Liver (tissue), 9 donors: Measurements from ENCODE around the gene TNIP1. TPM values are rescaled to one million over a fixed set of nuclear protein-coding genes. Genes with fewer than 3 reads are reported as not detected.
A peak's percentile ranks its signal among the peaks of the same experiment; 100 is the strongest.

Experiments
- DNase-seq: peaks from one replicate; pipeline ENCODE4 v3.0.0-alpha.2; 2017; ENCODE audit warnings: low spot score
- H3K27ac ChIP-seq, 2 donors: one replicate each; pipeline ENCODE4 v1.7.0; 2013; ENCODE audit warnings: inconsistent platforms in 2 of 2, low read length in 2 of 2, control low read depth in 1 of 2, low read depth in 1 of 2, mild to moderate bottlenecking in 1 of 2
- H3K27me3 ChIP-seq, 4 donors: one replicate each; pipeline versions ENCODE4 v1.6.1 to v1.7.0; 2013; ENCODE audit warnings: low read length in 3 of 4, inconsistent platforms in 1 of 4, mild to moderate bottlenecking in 1 of 4, moderate library complexity in 1 of 4; ENCODE audit not compliant: control insufficient read depth in 4 of 4, insufficient read depth in 4 of 4
- H3K36me3 ChIP-seq, 4 donors: one replicate each; pipeline versions ENCODE4 v1.6.1 to v1.7.0; 2013; ENCODE audit warnings: low read length in 3 of 4, mild to moderate bottlenecking in 3 of 4, low read depth in 1 of 4, moderate library complexity in 1 of 4; ENCODE audit not compliant: control insufficient read depth in 4 of 4, insufficient read depth in 3 of 4
- H3K4me1 ChIP-seq, 4 donors: one replicate each; pipeline versions ENCODE4 v1.6.1 to v1.7.0; 2013; ENCODE audit warnings: low read length in 3 of 4, mild to moderate bottlenecking in 3 of 4, moderate library complexity in 1 of 4; ENCODE audit not compliant: control insufficient read depth in 4 of 4, insufficient read depth in 4 of 4
- H3K4me3 ChIP-seq, 3 donors: one replicate each; pipeline versions ENCODE4 v1.6.1 to v1.7.0; 2013; ENCODE audit warnings: low read length in 3 of 3, control low read depth in 1 of 3, low read depth in 1 of 3, mild to moderate bottlenecking in 1 of 3
- H3K9ac ChIP-seq, 2 donors: one replicate each; pipeline ENCODE4 v1.7.0; 2013; ENCODE audit warnings: low read length in 2 of 2, mild to moderate bottlenecking in 2 of 2, moderate library complexity in 2 of 2, control low read depth in 1 of 2, low read depth in 1 of 2
- H3K9me3 ChIP-seq, 4 donors: one replicate each; pipeline versions ENCODE4 v1.6.1 to v1.7.0; 2013; ENCODE audit warnings: low read length in 3 of 4; ENCODE audit not compliant: control insufficient read depth in 4 of 4
- EGR1 ChIP-seq, 2 donors: IDR thresholded peaks; 2 replicates each; pipeline ENCODE4 v1.6.1; 2016 to 2018; ENCODE audit warnings: antibody characterized with exemption in 2 of 2, low read depth in 2 of 2
- FOXA1 ChIP-seq: IDR thresholded peaks from 2 replicates; pipeline ENCODE4 v1.6.1; 2016; ENCODE audit warnings: antibody characterized with exemption
- FOXA2 ChIP-seq: IDR thresholded peaks from 2 replicates; pipeline ENCODE4 v1.6.1; 2016; ENCODE audit warnings: antibody characterized with exemption
- GABPA ChIP-seq, 2 donors: IDR thresholded peaks in 1 of 2; conservative IDR thresholded peaks in 1 of 2; 2 replicates each; pipeline ENCODE4 v1.6.1; 2016; ENCODE audit warnings: antibody characterized with exemption in 2 of 2, mild to moderate bottlenecking in 1 of 2, moderate library complexity in 1 of 2
- HNF4A ChIP-seq, 2 donors: conservative IDR thresholded peaks; 2 replicates each; pipeline ENCODE4 v1.6.1; 2016; ENCODE audit warnings: antibody characterized with exemption in 2 of 2, mild to moderate bottlenecking in 2 of 2
- HNF4G ChIP-seq: IDR thresholded peaks from 2 replicates; pipeline ENCODE4 v1.6.1; 2016; ENCODE audit warnings: antibody characterized with exemption
- JUND ChIP-seq, 2 donors: IDR thresholded peaks; 2 replicates each; pipeline ENCODE4 v1.6.1; 2016; ENCODE audit warnings: antibody characterized with exemption in 2 of 2
- NR2F2 ChIP-seq: IDR thresholded peaks from 2 replicates; pipeline ENCODE4 v1.6.1; 2016; ENCODE audit warnings: antibody characterized with exemption
- RXRA ChIP-seq, 2 donors: IDR thresholded peaks; 2 replicates each; pipeline ENCODE4 v1.6.1; 2017 to 2018; ENCODE audit warnings: antibody characterized with exemption in 2 of 2, mild to moderate bottlenecking in 1 of 2
- SP1 ChIP-seq: IDR thresholded peaks from 2 replicates; pipeline ENCODE4 v1.6.1; 2018; ENCODE audit warnings: antibody characterized with exemption, mild to moderate bottlenecking
- YY1 ChIP-seq: IDR thresholded peaks from 2 replicates; pipeline ENCODE4 v1.6.1; 2016; ENCODE audit warnings: antibody characterized with exemption, mild to moderate bottlenecking
- WGBS: extraction: QIAGEN DNeasy Blood & Tissue Kit; methylation state at CpG from one replicate; pipeline ENCODE4 v1.1.7; 2013; 5-methylcytosine and 5-hydroxymethylcytosine counted together
- polyA plus RNA-seq, 2 donors: library from polyadenylated mRNA; stranded (reverse) in 1 of 2; unstranded in 1 of 2; fragments of 200-250 nt in 1 of 2; fragments of >200 nt in 1 of 2; fragmentation: Nextera tagmentation in 1 of 2; extraction: Ambion mirVana in 1 of 2; gene quantifications; one replicate each; pipeline versions ENCODE4 v1.2.1 to v1.2.3, GENCODE V29; 2013 to 2015
- total RNA-seq, 2 donors: library from RNA; depleted of rRNA; stranded (reverse); fragments of >200 nt; gene quantifications; one replicate each; pipeline ENCODE4 v1.2.3, GENCODE V29; 2014
- TF ChIP-seq, protein P1 (sequence below): IDR thresholded peaks from 2 replicates; pipeline ENCODE4 v1.6.1; 2016; ENCODE audit warnings: antibody characterized with exemption
- TF ChIP-seq, protein P2 (sequence below): IDR thresholded peaks from 2 replicates; pipeline ENCODE4 v1.6.1; 2016; ENCODE audit warnings: antibody characterized with exemption
- TF ChIP-seq, protein P3 (sequence below): IDR thresholded peaks from 2 replicates; pipeline ENCODE4 v1.6.1; 2016; ENCODE audit warnings: antibody characterized with exemption, mild to moderate bottlenecking
- TF ChIP-seq, protein P4 (sequence below): fragments of 150-350 bp; IDR thresholded peaks from 2 replicates; pipeline ENCODE4 v1.5.1; 2017; ENCODE audit warnings: improper control_type of control experiment, low read depth, low read length; ENCODE audit not compliant: missing input control
- TF ChIP-seq, protein P5 (sequence below): IDR thresholded peaks from 2 replicates; pipeline ENCODE4 v1.6.1; 2016; ENCODE audit warnings: antibody characterized with exemption
- donor health status: healthy.
- donor health status: healthy.
- donor health status: healthy.
- donor health status: healthy.
- donor health status: healthy.

Gene TNIP1
- total and polyA plus RNA-seq, 4 donors: 33.2 to 101 (median 48.0) TPM

DNA sequence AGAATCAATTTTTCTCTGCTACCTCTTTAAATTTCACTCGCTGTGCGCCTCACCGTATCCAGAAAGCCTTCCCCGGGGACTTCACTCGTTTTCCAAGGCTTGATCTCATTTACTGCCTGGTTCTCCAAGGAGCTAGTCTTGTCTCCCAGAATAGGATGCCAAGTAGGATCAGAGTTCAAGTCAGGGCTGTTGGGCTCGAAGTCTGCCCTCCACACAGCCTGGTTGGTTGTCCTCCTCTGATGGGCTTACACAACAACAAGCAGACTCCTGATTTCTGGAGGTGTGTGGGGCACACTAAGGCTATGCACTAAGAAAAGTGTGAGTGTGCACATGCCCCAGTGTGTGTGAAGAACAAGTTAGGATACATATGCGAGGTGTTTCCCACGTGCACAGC, 14.0 kb upstream of the TNIP1 start:
- Histone ChIP-seq H3K4me3 (no peak overlapping the region), H3K9me3 (no peaks in the 10 kb centered on the region), H3K9ac (no peak overlapping the region), H3K27me3 (no peaks in the 10 kb centered on the region), H3K4me1 (peaks cover 30 to 71% (median 54%) of the 10 kb centered on the region in 4 donors), H3K27ac (peak overlapping the region; percentile 77 to 88), H3K36me3 (no peaks in the 10 kb centered on the region)
- TF ChIP-seq, protein P1, sequence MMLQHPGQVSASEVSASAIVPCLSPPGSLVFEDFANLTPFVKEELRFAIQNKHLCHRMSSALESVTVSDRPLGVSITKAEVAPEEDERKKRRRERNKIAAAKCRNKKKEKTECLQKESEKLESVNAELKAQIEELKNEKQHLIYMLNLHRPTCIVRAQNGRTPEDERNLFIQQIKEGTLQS: no peak
- TF ChIP-seq, protein P2, sequence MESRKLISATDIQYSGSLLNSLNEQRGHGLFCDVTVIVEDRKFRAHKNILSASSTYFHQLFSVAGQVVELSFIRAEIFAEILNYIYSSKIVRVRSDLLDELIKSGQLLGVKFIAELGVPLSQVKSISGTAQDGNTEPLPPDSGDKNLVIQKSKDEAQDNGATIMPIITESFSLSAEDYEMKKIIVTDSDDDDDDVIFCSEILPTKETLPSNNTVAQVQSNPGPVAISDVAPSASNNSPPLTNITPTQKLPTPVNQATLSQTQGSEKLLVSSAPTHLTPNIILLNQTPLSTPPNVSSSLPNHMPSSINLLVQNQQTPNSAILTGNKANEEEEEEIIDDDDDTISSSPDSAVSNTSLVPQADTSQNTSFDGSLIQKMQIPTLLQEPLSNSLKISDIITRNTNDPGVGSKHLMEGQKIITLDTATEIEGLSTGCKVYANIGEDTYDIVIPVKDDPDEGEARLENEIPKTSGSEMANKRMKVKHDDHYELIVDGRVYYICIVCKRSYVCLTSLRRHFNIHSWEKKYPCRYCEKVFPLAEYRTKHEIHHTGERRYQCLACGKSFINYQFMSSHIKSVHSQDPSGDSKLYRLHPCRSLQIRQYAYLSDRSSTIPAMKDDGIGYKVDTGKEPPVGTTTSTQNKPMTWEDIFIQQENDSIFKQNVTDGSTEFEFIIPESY: no peak
- TF ChIP-seq, protein P3, sequence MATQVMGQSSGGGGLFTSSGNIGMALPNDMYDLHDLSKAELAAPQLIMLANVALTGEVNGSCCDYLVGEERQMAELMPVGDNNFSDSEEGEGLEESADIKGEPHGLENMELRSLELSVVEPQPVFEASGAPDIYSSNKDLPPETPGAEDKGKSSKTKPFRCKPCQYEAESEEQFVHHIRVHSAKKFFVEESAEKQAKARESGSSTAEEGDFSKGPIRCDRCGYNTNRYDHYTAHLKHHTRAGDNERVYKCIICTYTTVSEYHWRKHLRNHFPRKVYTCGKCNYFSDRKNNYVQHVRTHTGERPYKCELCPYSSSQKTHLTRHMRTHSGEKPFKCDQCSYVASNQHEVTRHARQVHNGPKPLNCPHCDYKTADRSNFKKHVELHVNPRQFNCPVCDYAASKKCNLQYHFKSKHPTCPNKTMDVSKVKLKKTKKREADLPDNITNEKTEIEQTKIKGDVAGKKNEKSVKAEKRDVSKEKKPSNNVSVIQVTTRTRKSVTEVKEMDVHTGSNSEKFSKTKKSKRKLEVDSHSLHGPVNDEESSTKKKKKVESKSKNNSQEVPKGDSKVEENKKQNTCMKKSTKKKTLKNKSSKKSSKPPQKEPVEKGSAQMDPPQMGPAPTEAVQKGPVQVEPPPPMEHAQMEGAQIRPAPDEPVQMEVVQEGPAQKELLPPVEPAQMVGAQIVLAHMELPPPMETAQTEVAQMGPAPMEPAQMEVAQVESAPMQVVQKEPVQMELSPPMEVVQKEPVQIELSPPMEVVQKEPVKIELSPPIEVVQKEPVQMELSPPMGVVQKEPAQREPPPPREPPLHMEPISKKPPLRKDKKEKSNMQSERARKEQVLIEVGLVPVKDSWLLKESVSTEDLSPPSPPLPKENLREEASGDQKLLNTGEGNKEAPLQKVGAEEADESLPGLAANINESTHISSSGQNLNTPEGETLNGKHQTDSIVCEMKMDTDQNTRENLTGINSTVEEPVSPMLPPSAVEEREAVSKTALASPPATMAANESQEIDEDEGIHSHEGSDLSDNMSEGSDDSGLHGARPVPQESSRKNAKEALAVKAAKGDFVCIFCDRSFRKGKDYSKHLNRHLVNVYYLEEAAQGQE: no peak
- TF ChIP-seq, protein P4, sequence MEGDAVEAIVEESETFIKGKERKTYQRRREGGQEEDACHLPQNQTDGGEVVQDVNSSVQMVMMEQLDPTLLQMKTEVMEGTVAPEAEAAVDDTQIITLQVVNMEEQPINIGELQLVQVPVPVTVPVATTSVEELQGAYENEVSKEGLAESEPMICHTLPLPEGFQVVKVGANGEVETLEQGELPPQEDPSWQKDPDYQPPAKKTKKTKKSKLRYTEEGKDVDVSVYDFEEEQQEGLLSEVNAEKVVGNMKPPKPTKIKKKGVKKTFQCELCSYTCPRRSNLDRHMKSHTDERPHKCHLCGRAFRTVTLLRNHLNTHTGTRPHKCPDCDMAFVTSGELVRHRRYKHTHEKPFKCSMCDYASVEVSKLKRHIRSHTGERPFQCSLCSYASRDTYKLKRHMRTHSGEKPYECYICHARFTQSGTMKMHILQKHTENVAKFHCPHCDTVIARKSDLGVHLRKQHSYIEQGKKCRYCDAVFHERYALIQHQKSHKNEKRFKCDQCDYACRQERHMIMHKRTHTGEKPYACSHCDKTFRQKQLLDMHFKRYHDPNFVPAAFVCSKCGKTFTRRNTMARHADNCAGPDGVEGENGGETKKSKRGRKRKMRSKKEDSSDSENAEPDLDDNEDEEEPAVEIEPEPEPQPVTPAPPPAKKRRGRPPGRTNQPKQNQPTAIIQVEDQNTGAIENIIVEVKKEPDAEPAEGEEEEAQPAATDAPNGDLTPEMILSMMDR: no peak
- no peak for TF ChIP-seq SP1
- TF ChIP-seq FOXA2: no peak
- no peak for TF ChIP-seq RXRA (IDR thresholded peaks at IDR 0.05)
- TF ChIP-seq FOXA1: no peak
- TF ChIP-seq YY1: no peak
- TF ChIP-seq, protein P5, sequence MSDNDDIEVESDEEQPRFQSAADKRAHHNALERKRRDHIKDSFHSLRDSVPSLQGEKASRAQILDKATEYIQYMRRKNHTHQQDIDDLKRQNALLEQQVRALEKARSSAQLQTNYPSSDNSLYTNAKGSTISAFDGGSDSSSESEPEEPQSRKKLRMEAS: no peak
- TF ChIP-seq EGR1 (IDR thresholded peaks at IDR 0.05; ENCODE audit: low read depth in 2 of 2): no peak
- no peak for TF ChIP-seq HNF4G
- TF ChIP-seq NR2F2: no peak
- TF ChIP-seq GABPA (IDR thresholded peaks at IDR 0.05 in 1 of 2, conservative IDR thresholded peaks at IDR 0.05 in 1 of 2): no peak
- no peak for TF ChIP-seq HNF4A (conservative IDR thresholded peaks at IDR 0.05)
- no peak for TF ChIP-seq JUND (IDR thresholded peaks at IDR 0.05)
- 56% methylated on average over 8 of the region's 8 CpGs for WGBS
- DNase-seq: no peak
